ENCODE results near the gene ENGASE. TPM values are rescaled to one million over a fixed set of nuclear protein-coding genes. Genes with fewer than 3 reads are reported as not detected.

ENGASE gene
- polyA plus RNA-seq, 3 donors = 6.9 to 17.1 (median 14.9) TPM

DNA sequence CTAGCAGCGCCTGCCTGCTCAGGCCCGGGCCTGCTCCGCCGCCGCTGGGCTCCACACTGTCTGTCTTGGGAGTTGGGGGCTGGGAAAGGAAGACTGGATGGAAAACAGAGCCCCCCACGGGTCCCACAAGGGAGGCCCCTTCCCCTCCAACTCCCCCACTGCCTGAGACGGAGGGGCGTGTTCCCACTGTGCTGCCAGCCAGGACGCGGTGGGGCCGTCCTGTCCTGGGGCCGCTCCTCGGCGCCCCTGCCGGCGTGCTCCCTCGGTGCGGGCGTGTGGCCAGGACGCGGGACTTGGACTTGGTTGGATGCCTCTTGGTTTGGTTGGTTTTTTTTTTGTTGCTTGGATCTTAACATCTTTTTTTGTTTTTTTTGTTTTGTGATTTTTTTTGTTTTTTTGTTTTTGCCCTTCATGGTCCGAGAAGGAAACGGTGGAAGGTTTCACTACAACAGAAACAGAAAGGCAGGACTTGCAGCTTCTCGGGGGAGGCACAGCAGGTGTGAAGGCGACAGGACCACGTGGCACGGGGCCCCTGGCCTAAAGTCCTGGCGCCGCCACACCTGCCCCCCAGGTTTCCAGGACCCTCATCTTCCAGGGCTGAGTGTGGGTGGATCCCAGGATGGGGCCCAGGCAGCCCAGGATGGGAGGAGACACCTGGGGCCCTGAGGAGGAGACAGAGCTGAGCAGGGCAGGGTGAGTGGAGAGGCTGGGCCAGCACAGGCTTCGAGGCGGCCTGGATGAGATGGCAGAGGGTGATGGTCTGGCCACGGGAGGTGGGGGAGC lies 16.0 kb downstream of the ENGASE start:
- no peak for DNase-seq (ENCODE audit: low read depth in 3 of 3, low spot score in 2 of 3)

DNA sequence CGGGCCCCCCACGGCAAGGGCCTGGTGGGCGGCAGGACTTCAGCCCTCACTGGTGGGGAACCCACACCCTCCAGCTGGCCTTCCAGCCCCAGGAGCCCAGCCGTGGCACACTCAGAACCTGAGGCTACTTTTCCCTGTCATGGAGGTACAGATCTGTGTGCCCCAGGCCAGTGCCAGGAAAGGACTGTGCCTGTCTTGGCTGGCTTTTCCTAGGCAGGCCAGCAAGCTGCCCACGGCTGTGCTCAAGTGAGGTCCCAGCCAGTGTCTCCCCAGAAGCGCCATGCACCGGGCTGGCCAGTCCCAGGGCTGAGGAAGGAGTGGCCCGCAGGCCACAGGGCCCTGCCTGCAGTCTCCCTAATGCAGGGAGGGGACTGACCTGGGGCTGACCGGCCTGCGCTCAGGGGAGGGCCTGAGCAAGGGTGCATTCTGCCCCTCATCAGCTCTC lies 16.6 kb downstream of the ENGASE start:
- no peak for DNase-seq (ENCODE audit: low read depth in 3 of 3, low spot score in 2 of 3)

DNA sequence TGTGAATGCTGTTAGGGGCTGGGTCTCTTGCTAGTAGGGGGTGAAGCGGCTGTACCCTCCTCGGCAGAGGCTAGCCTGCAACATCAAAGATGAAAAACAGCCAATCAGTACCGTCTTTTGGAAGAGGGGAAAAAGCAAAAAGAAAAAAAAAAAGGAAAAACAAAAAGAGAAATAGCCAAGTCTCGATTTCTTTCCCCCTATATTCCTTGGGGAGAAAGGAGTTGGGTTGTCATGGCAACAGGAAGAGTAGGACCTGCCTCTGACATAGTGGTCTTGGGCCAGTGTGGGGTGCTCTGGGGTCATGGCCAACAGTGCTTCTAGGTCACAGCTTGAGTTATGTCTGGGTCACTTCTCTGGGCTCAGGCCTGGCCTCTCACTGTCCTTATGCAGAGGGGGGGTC lies 17.9 kb downstream of the ENGASE start:
- DNase-seq (ENCODE audit: low read depth in 3 of 3, low spot score in 2 of 3) = no peak

DNA sequence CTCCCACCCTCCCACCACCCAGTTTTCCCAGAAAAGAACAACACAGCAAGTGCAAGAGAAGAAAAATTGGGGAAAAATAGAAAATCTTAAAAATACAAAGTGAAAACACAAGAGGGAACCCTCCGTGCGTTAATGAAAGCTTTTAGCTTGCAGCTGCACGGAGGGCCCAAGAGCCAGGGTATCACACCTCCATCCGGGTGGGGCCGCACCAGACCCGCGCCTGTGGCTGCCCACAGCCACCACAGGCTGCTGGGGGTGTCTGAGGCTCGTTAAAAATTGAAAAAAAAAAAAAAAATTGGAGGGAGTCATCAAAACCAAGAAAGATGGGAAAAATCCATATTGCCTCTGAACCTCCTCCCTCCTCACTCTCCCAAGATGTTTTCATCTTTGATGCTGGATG lies 18.6 kb downstream of the ENGASE start:
- no peak for DNase-seq (ENCODE audit: low read depth in 3 of 3, low spot score in 2 of 3)

DNA sequence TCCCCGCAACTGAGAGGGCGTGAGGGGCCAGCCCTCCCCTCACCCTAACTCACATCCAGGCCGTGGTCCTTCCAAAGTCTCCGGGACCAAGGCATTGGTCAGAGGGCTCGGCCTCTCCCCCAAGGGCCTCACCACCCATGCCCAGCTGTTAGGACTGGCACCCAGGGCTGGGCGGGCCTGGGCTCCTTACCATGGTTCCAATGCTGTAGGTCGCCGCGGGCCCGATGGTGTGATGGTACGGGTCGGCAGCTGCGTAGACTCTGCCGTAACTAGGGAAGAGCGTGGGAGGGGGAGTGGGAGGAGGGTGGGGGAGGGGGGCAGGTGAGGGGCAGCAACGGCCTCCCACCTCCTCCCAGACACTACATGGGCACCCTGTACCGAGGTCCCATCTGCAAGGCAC lies 19.6 kb downstream of the ENGASE start:
- DNase-seq (ENCODE audit: low read depth in 3 of 3, low spot score in 2 of 3) = no peak

DNA sequence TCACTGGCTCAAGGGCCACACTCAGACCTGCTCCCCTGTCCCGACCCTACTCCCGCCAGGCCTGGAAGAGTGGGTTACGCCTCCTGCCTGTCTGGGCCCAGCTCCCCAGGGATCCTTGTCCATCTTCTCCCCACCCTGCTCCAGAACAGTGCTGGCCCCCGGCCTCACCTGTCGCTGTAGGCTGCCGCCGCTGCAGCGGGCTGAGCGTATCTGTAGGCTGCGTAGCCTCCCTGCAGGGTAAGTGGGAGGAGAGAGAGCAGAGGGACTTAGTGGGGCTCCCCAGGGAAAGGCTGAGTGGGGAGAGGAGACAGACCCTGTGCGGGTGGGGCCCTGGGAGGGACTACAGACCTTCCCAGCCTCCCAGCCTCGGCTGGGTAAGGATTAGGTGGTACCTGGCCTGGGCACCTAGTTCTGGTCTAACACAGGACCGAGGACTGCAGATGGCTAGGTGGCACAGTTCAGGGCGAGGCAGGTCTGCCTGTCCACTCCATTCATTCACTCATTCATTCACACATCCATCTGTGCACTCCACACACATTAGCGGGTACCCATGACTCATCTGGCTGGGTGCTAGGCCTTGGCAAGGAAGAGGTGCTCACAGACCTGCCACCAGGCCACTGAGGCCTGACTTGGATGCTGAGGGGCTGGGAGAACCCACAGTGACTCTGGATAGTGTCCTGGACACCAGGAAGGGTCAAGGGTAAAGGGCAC lies 20.9 kb downstream of the ENGASE start:
- DNase-seq (ENCODE audit: low read depth in 3 of 3, low spot score in 2 of 3) = no peak

DNA sequence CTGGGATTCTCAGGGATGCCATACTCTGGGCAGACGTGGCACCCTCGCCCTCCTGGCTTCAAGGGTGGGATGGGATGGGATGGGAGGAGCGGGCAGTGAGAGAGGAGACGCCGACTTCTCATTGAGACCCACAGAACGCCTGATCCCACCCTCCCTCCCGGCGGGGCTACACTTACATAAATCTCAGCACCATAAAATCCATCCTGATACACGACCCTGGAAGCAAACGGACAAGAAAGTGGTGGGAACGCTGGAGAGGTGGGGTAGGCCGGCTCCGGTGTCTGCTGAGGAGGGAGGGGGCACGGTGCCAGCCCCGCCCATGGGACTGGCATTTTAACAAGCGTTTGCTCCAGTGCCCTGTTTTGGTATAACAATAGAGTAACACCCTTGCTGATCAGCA lies 21.9 kb downstream of the ENGASE start:
- no peak for DNase-seq (ENCODE audit: low read depth in 3 of 3, low spot score in 2 of 3)

DNA sequence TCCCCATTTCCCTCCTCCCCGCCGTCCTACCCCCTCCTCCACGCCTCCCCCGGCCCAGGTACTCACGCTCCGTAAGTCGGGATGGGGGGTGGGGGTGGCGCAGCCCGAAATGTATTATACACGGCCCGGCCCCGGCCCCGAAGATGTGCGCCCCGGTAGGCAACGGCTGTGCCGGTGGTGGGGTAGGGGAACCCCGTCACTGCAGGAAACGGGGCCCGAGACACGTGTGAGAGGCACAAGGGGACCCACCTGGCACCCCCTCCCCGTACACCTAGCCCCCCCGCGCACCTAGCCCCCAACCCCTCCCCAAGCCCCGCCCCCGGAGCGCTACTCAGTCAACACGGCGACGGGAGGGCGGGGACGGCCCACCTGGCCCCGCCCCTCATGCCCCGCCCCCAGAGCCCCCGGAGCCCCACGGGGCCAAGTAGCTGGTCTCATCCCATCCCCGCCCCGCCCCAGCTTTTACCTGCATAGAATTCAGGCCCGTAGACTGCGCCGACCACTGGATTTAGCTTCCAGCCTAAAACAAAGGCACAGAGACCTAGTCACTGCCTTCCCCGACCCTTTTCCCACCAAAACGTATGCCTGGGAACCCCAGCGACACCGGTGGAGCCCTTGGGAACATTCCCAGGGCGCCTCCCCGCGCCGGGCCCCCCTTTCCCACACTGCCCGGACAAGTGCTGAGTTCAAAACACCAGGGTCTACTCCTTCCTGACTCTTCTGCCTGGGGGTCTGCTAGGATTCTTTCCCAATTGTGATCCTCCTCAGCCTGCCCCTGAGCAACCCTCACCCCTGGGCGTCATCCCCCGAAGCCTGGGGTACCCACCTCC lies 22.8 kb downstream of the ENGASE start:
- no peak for DNase-seq (ENCODE audit: low read depth in 3 of 3, low spot score in 2 of 3)

DNA sequence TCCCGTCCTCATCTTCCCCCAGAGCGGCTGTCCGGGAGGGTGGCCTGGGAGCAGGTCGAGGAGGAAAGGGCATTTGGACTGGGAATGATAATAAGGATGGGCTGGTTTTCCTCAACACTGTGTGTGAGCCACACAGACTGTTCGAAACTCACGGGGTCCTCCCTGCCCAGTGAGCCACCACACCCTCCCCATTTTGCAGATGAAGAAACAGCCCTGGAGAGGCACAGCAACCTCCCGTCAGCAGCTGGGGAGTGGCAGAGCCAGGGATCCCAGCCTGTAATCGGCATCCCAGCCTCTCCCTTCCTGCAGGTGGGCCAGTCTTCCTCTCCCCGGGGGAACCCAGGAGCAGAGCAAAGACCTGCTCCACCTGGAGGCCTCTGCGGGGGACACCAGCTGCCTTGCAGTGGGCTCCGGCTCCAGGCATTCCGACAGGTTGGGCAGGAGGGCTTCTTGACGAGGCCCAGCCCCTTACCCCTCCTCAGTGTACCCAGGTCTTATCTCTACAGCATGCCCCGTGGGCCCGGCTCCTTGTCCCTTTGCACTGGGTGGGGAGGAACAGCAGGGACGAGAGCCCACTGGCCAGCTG lies 23.8 kb downstream of the ENGASE start:
- no peak for DNase-seq (ENCODE audit: low read depth in 3 of 3, low spot score in 2 of 3)

DNA sequence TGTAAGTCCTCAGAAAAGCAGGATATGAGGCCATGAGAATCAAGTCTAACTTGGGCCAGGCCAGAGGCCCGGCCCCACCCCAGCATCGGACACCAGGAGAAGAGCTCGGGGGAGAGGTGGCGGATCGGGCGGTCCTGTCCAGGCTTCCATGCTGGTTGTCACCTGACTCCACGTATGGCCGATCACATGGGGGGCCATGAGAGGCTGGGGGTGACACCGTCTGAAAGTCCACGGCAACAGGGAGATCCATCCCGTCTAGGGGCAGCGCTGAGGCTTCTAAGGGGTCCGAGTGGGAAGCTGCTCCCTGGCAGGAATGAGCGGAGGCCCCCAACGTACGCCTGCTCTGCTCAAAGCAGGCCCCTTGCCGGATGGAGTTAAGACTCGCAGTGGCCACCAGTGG lies 25.8 kb downstream of the ENGASE start:
- no peak for DNase-seq (ENCODE audit: low read depth in 3 of 3, low spot score in 2 of 3)

DNA sequence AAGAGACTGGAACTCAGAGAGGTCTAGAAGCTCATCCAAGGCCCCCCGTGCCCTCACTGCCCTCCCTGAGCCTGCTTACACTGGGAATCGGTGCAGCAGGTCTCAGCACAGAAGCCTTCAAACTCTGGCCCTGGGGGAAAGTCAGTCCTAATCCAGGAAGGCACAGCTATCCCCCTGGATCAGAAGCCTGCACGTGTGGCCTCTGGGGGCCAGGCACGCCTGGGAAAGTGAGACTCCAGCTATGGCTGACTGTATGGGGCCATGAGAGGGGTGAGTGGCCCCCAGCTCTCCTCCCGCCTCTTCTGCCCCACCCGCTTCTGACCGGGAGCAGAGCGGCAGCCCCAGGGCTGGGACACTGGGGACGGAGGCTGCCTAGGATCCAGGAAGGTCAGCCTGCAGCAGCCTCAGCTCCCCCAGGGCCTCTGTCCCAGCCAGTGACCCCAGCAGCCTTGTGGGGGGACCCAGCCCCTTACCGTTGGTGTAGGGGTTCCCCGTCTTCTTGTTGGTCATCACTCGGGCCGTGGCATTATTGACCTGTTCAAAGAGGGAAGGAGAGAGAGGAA lies 26.6 kb downstream of the ENGASE start:
- DNase-seq (ENCODE audit: low read depth in 3 of 3, low spot score in 2 of 3) = no peak

DNA sequence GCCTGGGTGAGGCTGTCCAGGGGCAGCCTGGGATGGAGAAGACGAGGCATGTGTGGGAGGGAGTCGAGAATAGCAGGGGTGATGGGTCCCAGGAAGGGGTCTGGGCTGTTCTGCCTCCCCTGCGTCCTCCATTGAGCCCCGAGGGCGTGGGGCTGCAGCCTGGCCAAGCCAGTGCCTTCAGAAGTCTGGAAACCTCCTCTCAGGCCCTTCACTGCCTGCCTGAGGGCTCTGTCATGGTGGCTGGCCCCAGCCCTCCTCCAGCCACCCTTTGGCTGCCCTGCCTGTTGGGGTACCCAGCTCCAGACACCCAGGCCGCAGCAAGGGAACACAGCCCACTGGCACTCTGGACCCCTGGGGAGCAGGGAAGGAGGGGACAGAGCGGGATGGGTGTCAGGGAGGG lies 27.6 kb downstream of the ENGASE start:
- DNase-seq (ENCODE audit: low read depth in 3 of 3, low spot score in 2 of 3) = no peak

DNA sequence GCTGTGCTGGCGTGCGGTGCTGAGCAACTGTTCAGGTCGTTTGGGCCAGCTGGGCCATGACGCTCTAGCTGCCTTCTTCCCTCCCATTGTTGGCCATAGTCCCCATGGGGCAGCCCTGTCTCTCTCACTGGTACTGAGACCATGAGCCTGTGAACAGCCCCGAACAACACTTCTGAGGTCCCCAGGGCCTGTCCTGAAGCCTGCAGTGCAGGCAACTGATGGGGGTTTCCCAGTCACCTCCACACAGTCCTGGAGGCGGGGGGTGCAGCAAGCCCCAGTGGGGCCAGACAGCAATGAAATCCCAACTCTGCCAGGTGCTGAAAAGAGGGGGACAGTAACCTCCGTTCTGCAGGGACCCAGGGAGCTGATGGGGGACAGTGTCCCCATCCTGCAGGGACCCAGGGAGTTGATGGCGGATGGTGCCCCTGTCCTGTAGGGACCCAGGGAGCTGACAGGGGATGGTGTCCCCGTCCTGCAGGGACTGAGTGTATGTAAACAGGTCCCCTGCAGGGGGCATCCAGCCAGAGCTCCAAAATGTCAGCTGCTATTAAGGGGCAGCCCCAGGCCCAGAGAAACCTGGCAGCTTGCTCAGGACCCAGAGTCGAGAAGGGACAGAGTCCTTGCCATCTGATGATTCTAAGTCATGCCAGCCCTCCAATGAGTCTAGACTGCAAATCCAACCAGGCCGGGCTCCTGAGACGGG lies 30.4 kb downstream of the ENGASE start:
- DNase-seq (ENCODE audit: low read depth in 3 of 3, low spot score in 2 of 3) = no peak

DNA sequence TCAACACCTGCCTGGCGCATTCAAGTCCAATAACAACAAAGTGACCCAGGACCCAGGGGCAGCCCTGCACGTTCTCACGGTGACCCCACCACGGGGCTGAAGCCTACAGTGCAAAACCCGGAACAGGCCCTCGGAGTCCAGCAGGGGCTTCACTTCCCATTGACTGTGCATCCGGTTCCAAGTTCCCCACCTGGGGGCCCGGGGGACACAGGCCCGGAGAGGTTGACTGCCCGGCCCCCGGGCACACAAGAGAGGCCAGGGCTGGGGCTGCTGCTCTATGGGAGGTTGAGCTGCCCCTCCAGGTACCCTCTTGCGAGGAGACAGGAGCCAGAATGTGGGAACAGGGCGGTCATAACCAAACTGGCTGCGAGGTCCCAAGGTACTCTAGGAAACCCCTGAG lies 31.3 kb downstream of the ENGASE start:
- DNase-seq (ENCODE audit: low read depth in 3 of 3, low spot score in 2 of 3) = no peak

DNA sequence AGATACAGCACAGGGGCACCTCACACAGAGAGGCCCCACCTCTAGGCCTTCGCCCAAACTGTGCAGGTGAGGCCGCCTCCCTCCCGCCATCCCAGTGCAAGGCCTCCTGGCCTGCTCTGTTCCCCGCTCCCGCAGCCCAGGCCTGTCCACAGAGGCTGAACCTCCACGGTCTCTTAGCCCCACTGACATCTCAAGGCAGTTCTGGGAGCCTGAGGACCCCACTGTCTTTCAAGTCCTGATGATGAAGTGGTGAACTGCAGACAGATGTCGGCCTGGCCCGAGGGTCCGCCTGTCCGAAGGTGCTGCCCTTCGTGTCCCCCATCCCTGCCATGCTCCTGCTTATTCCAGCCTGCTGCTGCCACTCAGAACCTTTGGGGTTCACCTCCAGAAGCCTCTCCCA lies 32.3 kb downstream of the ENGASE start:
- no peak for DNase-seq (ENCODE audit: low read depth in 3 of 3, low spot score in 2 of 3)

DNA sequence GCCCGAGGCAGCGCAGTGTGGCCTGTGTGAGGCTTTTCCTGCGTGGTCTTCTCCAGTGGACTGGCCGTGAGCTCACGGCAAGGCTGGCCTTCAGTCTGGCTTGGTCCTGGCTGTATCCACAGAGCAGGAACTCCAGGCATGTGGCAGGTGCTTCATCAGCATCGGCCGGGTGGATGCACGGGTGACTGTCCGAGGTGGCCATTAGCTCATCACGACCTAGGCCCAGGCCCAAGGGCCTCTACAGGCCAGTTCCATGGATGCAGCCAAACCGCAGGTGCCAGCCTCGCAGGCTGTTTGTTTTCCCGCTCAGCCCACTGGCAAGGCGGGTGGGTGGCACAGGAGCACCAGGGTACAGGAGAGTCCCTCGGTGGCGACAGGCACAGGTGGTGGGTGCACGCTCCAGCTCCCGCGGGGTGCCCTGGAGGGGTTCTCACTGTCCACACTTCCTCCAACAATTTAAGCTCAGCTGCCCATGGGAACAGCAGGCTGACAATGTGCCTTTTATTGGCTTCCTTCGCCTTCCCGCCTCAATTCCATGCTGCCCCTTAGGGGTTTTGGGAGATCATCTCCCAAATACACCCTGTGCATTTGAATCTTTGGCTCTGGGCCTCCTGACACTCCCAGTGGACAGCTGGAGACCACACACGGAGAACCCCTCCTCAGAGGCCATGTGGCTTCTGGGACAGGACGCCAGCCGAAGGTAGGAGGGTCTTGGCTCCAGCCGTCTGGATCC lies 33.0 kb downstream of the ENGASE start:
- no peak for DNase-seq (ENCODE audit: low read depth in 3 of 3, low spot score in 2 of 3)

DNA sequence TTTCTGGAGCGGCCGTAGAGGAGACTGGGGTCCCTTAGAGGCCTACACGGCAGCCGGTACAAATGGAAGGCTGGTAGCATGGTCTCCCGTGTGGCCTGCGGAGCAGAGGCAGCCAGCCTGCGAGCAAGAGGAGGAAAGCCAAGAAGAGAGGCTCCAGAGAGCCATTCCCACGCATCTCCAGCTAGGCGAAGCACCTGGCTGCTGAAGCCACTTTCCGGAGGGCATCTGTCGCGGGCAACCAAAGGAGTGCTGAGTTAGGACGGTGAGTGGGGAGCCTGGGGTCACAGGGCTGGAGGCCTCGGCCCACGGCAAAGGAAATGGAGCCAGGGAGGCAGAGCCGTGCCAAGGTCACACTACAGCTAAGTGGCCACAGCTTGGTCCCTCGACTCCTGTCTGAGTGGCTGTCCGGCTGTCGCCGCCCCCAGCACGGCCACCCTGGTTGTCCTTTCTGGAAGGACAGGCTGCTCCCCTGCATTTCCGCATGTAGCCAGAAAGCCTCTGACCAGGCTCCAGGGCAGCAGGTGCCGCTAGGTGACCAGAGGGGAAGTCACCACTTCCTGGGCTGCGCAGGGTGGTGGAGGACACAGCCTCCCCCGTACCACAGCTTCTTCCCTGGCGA lies 33.7 kb downstream of the ENGASE start:
- DNase-seq (ENCODE audit: low read depth in 3 of 3, low spot score in 2 of 3) = no peak

DNA sequence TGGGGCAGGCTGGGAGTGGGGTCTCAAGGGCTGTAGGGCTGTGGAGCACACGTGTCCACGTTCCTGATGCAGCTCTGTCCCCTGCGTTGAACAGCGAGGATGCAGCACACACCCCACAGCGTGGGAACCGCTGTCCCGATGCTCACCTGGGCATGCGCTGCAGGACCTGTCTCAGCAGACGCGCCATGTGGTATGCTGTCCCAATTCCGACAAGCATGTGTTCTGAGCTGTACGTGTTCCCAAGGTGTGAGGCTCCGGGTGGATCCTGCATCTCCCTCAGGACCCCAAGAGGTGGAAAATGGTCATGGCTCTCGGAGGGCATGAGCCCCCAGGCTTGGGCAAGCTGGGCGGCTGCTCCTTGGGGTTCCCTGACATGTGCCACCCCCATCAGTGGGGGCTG lies 34.2 kb downstream of the ENGASE start:
- DNase-seq (ENCODE audit: low read depth in 3 of 3, low spot score in 2 of 3) = no peak

DNA sequence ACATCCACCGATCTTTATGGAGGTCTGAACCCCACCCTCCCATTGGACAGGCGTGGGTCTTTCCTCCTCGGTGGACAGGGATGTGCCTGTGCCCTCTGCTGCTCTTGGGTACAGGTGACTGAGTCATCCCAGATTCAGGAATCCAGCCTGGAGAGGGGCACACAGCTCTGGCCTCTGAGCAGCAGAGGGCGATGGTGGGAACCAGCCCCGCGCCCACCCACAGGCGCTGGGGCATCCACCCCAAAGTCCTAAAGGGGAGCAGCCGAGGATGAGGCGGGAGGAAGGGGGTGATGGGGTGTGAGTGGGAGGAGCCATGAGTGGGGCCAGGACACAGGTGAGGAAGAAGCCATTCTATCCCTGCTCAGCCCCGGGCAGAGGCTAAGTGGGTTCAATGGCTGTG lies 35.0 kb downstream of the ENGASE start:
- DNase-seq (ENCODE audit: low read depth in 3 of 3, low spot score in 2 of 3) = no peak

All from right renal cortex interstitium (tissue), 3 donors.